Activated T-helper 1 cell treated with anti-CD3 and anti-CD28 coated beads, Interleukin-2, amount 50 U/mL, for 16 hours (primary cell): ENCODE data around the gene PRR23B.
"Not testable (repeated sequence)": the region's sequence is repeated elsewhere in the genome, so short reads cannot be mapped to it uniquely, and the experiment has no call there.

ENCODE experiments used
- DNase-seq, 2 donors: peaks; one replicate each; pipeline ENCODE4 v3.0.0-alpha.2; 2020; ENCODE audit warnings: low read depth in 1 of 2, low spot score in 1 of 2

Gene PRR23B

DNA sequence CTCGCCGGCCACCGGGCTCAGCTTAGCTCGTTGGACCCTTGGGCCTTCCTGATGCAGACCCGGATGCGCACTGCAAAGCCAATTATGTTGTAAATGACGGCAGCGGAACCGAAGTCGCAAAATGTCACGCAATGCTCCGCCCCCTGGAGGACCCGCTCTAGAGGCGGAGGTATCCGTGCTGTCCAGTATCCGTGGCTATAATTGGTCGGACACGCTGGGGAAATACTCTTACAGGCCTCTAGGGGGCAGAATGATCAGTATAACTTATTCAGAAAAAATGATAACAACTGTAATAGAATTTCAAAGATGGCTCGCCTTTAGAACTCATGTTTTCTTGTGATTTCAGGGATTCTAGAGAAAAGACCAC lies at the start of gene PRR23B:
PRR23B (minus strand) TSS at position 59 of the 367 bp plus-strand sequence. CDS start 265 bp downstream, outside the sequence.
- DNase-seq, result no peak

DNA sequence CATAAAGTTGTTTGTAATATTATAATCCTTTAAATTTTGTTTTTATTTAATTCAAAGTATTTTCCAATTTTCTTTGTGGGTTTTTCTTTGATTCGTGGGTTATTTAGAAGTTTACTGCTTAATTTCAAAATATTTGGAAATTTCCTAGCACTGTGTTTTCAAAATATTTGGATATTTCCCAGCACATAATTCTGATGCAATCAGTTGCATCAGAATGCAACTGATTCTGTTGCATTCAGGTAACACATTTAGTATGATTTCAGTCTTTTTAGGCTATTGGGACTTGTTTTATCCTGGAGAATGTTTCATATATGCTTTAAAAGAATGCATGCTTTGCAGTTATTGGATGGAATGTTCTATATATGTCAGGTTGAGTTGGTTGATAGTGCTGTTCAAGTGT lies 42.2 kb upstream of the PRR23B start:
- no peak for DNase-seq

DNA sequence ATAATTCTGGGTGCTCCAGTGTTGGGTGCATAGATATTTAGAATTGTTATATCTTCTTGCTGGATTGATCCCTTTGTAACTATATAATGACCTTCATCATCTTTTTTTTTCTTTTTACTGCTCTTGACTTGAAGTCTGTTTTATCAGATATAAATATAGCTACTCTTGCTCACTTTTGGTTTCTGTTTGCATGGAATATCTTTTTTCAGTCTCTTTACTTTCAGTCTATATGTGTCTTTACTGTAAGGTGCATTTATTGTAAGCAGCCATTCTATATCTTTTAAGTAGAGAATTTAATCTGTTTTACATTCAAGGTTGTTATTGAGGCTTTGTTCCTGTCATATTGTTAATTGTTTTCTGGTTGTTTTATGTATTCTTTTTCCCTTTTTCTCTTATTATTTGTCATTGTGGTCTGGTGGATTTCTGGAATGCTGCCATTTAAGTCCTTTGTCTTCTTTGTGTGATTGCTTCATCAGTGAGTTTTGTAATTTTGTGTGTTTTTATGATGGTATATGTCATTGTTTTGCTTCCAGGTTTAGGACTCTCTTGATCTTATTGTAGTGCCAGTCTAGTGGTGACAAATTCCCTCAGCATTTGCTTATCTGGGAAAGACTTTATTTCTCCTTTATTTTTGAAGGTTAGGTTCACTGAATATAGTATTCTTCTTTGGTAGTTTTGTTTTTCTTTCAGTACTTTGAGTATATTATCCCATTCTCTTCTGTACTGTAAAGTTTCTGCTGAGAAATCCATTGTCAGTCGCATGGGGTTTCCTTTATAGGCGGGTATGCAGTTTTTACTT lies 32.3 kb upstream of the PRR23B start:
- DNase-seq, result no peak

DNA sequence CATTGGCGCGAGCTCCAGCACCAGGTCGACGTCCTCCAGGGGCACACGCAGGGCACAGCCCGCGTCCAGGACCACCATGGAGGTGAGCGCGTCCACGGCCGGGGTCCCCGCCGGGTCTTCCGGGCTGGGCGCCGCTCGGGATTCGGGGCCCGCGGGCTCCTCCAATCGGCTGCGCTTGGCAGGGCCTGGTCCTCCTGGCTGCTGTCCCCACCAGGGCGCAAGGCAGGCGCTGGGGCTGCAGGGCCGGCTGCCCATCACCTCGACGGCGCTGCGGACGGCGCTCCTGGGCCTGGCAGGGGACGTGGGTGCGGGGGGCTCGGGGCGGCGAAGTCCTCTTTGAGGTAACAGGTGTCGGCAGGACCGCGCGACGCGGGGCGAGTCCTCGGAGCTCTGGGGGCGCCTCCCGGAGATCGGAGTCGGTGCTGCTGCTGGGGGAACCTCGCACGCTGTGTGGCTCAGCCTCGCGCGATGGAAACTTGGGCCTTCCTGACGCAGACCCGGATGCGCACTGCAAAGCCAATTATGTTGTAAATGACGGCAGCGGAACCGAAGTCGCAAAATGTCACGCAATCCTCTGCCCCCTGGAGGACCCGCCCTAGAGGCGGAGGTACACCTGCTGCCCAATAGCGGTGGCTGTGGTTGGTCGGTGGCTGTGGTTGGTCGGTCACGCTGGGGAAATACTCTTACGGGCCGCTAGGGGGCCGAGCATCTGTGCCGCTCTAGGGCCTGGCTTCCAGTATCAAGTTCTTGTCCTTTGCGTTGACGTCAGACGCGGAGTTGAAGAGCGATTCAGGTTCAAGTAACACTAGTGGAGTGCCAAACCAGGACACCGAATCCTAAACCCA lies 23.9 kb upstream of the PRR23B start, which contains the start of gene PRR23C:
PRR23C (minus strand) TSS at position 527 of the 845 bp plus-strand sequence; CDS start at position 255, 272 bp downstream.
- no peak for DNase-seq

DNA sequence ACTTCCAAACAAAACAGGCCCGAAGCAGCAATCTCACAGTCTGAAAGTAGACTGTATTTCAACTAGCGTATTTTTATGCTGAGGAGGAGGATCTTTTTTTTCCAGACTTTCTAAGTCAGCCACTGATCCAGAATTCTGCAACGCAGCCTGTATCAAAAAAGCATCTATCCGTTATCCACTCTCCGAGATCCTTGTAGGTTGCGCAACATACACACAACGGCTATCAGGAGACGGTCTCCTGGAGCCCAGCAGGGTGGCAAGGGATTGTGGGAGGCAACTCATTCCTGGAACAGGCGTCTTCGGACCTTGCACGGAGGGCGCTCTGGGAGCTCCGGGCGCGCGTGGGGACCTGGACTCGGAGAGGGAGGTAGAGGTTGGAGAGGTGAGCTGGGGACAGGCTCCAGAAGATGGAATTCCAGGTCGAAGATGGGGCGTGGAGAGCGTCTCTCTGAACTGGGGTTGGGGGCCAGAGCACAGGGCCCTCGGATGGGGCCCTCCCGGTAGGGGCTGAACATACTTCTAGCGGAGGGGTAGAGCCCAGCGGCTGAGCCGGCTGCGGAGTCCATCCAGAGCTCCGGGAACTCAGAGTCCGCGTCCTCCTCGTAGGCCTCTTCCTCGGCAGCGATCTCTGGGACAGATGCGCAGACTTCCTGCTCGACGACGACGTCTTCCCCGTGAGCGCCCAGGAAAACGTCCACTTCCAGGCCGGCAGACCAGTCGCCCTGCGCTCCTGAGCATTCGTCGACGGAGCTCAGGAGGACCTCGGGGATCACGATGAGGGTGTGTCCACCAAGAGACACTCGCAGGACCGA lies 23.0 kb upstream of the PRR23B start:
- DNase-seq, result no peak

DNA sequence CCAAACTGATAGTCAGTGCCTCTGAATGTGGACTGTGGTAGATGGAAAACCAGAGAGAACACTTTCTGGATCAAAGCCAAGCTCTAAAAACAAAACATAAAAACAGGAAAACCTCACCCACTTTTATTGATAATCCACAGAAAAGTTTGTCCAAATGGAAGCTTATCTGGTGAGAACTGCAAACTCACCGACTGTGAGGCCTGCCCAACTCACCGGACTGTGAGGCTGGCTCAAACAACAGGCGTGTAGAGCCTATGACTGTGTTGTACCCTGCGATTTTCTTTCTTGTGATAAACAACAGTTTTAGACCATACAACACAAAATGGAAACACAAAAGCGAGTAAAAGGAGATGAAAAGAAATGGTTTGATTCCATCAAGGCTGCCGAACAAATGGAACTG lies 16.8 kb upstream of the PRR23B start:
- DNase-seq, result no peak

DNA sequence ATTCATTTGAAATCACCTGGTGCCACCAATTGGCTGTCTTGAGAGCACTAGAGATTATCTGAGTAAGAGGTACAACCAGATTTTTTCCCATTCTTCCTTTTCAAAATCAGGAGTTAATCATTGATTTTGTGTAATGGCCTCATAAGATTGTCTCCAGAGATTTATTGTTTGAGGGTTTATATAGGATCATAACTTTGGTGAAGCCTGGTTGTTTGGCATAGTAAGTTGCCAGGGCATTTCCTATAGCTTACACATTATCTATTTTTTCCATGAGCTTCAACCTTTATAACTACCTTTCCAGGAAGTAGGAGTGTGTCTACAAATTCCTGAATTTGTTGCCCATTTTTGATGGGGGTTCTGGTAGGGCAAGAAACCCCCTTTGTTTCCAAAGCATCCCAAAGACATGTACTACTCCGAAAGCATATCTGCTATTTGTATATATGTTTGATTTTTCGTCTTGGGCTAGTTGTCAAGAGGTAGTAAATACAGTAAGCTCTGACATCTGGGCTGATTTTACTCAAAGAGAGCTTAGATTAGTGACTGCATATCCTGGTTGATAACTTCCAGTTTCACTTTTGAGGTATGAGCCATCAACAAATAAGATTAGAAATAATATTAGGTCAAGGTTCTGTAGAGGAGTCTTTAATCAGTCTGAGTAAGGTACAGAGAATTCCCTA lies 11.7 kb upstream of the PRR23B start:
- DNase-seq, result no peak

DNA sequence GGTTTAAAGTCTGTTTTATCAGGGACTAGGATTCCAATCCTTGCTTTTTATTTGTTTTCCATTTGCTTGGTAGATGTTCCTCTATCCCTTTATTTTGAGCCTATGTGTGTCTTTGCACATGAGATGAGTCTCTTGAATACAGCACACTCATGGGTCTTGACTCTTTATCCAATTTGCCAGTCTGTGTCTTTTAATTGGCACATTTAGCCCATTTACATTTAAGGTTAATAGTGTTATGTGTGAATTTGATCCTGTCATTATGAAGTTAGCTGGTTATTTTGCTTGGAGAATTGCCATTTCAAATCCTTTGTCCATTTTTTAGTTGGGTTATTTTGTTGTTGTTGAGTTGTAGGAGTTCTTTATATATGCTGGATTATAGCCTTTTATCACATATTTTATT lies 9.8 kb upstream of the PRR23B start:
- not testable (repeated sequence) for DNase-seq

DNA sequence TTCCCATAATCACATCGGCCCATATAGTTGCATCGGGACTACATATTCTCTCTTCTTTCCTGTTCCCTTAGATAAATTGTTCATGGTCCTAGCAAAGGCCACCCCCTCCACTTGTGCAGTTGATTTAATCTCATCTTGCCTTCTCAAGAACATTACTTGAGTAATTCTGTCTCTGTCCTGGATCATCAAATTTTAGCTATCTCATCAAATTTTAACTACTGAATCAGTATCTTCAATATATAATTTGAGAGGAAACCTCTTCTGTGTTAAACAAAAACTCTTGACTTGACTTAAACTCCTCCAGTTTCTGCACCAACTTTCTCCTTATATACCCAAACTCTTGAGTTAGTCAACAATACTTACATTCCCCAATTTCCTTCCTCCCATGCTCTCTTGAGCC lies 4.2 kb upstream of the PRR23B start:
- no peak for DNase-seq

DNA sequence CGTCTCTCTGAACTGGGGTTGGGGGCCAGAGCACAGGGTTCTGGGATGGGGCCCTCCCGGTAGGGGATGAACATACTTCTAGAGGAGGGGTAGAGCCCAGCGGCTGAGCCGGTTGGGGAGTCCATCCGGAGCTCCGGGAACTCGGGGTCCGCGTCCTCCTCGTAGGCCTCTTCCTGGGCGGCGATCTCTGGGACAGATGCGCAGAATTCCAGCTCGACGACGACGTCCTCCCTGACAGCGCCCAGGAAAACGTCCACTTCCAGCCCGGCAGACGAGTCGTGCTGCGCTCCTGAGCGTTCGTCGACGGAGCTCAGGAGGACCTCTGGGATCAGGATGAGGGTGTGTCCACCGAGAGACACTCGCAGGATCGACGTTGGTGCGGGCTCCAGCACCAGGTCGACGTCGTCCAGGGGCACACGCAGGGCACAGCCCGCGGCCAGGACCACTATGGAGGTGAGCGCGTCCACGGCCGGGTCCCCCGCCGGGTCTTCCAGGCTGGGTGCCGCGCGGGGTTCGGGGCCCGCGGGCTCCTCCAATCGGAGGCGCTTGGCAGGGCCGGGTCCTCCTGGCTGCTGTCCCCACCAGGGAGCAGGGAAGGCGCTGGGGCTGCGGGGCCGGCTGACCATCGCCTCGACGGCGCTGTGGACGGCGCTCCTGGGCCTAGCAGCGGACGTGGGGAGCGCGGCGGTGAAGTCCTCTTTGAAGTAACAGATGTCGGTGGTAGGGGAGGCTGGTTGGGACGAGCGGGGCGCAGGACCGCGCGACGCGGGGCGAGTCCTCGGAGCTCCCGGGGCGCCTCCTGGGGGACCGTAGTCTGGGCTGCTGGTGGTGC lies 474 bp downstream of the PRR23B start:
- DNase-seq, result no peak

DNA sequence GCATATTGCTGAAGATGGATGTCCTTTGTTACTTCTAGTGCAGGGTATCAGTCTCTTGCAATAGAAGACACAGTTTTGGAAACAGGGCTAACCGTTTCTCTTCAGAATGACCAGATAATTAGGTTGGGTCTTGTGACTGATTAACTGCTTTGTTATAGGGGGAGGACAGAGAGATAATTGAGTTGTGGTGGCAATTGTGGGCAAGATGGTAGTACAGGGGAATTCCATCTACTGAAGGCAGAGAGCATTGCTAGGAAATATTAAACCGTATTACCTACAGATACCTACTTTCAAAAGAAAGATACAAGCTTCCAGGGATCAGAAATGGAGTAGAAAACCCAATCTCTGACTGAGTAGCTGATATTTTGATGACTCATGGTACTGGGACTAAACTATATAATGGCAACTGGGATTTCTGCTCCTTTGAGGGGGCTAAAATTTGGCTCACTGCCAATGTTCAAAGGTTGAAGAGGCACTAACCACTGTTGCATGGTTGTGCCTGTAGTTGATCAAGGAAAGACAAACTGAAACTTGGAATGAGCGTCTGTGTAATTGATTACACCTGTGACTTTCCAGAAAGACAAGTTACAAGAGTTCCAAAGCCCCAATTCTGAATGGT lies 4.2 kb downstream of the PRR23B start:
- DNase-seq, result no peak

DNA sequence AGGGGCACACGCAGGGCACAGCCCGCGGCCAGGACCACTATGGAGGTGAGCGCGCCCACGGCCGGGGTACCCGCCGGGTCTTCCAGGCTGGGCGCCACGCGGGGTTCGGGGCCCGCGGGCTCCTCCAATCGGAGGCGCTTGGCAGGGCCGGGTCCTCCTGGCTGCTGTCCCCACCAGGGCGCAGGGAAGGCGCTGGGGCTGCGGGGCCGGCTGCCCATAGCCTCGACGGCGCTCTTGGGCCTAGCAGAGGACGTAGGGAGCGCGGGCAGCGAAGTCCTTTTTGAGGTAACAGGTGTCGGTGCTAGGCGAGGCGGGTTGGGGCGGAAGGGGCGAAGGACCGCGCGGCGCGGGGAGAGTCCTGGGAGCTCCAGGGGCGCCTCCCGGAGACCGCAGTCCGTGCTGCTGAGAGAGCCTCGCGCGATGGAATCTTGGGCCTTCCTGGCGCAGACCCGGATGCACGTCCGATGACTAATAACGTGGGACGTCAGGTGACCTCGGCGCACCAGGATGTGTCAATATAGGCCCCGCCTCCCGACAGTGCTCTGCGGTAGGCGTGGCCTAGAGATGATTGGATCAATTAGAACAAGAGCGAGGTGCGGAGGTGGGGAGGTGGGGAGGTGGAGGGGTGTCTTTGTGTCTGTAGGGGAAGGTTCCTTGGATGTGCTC lies 14.5 kb downstream of the PRR23B start, which contains the start of gene PRR23A:
PRR23A (minus strand) TSS at position 218 of the 666 bp plus-strand sequence; CDS start at position 218, 0 bp downstream.
- no peak for DNase-seq

DNA sequence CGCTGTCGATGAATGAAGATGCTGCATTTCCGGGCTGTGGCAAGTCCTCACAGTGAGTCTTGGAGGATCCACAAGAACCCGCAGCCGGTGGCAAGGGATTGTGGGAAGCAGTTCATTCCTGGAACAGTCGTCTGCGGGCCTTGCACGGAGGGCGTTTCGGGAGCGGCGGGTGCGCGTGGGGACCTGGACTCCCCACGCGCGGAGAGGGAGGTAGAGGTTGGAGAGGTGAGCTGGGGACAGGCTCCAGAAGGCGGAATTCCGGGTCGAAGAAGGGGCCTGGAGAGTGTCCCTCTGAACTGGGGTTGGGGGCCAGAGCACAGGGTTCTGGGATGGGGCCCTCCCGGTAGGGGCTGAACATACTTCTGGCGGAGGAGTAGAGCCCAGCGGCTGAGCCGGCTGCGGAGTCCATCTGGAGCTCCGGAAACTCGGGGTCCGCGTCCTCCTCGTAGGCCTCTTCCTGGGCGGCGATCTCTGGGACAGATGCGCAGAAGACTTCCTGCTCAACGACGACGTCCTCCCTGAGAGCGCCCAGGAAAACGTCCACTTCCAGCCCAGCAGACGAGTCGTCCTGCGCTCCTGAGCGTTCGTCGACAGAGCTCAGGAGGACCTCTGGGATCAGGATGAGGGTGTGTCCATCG lies 15.3 kb downstream of the PRR23B start:
- no peak for DNase-seq

DNA sequence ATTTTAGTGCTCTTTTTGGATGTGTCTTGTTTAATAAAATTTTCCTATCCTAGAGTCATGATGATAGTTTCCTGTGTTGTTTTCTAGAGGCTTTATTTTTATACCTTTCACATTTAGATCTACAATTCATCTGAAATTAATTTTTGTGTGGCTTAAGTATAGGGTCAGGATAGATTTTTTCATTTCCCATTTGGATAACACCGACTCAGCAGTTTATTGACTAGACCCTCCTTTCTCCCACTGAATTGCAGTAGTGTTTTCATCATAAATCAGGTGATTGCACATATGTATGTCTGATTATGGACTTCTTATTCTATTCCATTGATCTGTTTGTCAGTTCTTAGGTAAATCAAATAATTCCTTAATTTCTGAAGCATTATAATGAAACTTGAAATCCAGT lies 25.0 kb downstream of the PRR23B start:
- no peak for DNase-seq

DNA sequence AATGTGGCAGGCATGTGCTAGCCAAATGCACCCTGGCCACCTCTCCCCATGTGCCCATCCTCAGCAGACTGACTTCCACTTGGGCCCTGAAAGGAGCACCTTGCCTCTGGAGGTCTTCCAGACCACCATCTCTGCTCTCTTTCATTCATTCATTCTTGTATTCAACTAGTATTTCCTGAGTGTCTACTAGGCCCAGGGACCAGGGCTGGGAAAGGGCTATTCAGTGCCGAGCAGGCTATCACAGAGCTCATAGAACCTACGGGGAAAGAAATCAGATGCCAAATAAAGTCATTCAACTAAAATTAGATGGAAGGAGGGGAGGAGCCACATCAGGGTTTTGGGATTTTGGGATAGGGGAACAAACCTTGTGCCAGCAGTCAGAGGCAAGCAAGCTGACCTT lies 33.5 kb downstream of the PRR23B start:
- DNase-seq, result no peak

DNA sequence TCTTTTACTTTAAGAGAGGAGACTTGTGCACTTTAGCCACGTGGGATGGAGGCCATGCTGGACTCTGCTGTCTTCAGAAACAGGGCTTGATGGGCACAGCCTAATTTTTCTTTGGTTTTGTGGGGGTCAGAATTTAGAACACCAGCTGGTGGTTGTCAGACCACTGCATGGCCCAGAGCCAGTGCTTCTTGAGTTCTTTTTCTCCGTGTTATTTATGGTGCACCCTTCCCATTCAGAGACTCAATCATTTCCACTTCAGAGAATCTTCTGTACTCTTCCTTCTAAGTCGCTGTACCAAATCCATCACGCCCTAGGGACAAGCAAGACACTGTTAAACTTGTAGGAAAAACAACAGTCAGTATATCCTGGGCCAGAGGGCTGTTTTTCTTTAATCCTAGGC lies 34.8 kb downstream of the PRR23B start:
- no peak for DNase-seq

DNA sequence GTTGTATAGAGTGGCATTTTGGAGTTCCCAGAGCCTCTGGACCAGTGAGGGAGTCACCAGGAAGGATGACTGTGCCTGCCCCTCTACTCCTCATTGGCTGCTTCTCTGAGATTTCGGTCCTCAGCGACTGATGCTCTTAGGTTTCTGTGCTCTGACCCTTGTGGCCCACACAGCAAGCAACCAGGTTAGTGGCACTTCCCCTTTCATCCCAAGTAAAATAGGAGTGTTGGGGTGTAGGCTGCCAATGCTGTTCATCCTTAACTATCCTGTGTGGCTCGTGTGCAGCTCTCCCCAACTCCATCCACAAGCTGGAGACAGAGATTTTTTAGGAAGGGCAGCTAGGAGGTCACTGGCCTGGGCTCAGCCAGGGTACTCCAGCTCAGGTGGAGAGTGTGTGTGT lies 35.9 kb downstream of the PRR23B start:
- no peak for DNase-seq

DNA sequence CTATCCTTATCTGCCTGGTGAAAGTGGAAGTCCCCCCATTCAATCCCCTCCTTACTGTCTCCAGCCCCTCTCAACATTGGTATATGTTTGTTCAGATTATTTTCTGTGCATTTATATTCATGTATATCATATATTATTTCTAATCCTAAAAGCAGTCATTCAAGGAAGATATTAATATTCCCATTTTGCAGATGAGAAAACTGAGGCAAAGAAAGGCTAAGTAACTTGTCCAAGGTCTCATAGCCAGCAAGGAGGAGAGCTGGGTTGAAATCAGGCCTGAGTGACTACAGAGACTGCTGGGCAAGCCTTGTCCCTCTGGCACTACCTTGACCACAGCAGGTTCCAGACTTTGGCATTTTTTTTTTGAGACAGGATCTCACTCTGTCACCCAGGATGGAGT lies 44.7 kb downstream of the PRR23B start:
- DNase-seq, result no peak
